Raji (cell line): ENCODE data around the gene PIK3C2B.

Source experiments
- POLR2A ChIP-seq: IDR thresholded peaks from 2 replicates; pipeline ENCODE4 v1.6.1; 2011; ENCODE audit warnings: low read depth, low read length, control low read depth; ENCODE audit not compliant: insufficient read depth

Gene PIK3C2B

GRCh38 chr1:204445860-204446412, 48.7 kb downstream of the PIK3C2B start:
- no peak for TF ChIP-seq POLR2A
